DMS114 treated with DMSO at 0.1 percent for 48 hours (cell line): ENCODE measurements around the gene SYNPR.
A peak's percentile ranks its signal among the peaks of the same experiment; 100 is the strongest.

ENCODE experiments used
- DNase-seq: peaks from one replicate; lab custom pipeline; 2025; ENCODE audit not compliant: unreplicated experiment; lab: John Stamatoyannopoulos, UW

Gene SYNPR

GRCh38 chr3:63303238-63303637 lies 25.1 kb downstream of the SYNPR start:
- no peak for DNase-seq

- no peak for DNase-seq
Measured at GRCh38 chr3:63304421-63304820, 26.3 kb downstream of the SYNPR start.

GRCh38 chr3:63308072-63308471 lies 30.0 kb downstream of the SYNPR start:
- no peak for DNase-seq

GRCh38 chr3:63309768-63310167 lies 31.7 kb downstream of the SYNPR start:
- DNase-seq = no peak

- no peak for DNase-seq
Measured at GRCh38 chr3:63323766-63324165, 45.7 kb downstream of the SYNPR start.

- DNase-seq = no peak
Measured at GRCh38 chr3:63324621-63325020, 46.5 kb downstream of the SYNPR start.

- no peak for DNase-seq
Measured at GRCh38 chr3:63325386-63325785, 47.3 kb downstream of the SYNPR start.

GRCh38 chr3:63328365-63328764 lies 50.3 kb downstream of the SYNPR start:
- no peak for DNase-seq

- DNase-seq = no peak
Measured at GRCh38 chr3:63331520-63331919, 53.4 kb downstream of the SYNPR start.

- DNase-seq = no peak
Measured at GRCh38 chr3:63333815-63334214, 55.7 kb downstream of the SYNPR start.

- no peak for DNase-seq
Measured at GRCh38 chr3:63338351-63338750, 60.2 kb downstream of the SYNPR start.

GRCh38 chr3:63343674-63344073 lies 65.6 kb downstream of the SYNPR start:
- DNase-seq = no peak

- no peak for DNase-seq
Measured at GRCh38 chr3:63344661-63345060, 66.6 kb downstream of the SYNPR start.

- peak; percentile 16 for DNase-seq
Measured at GRCh38 chr3:63349583-63350573, 71.8 kb downstream of the SYNPR start.

GRCh38 chr3:63351159-63352007 lies 73.3 kb downstream of the SYNPR start:
- peak; percentile 37 for DNase-seq

GRCh38 chr3:63352008-63352279 lies 73.8 kb downstream of the SYNPR start:
- DNase-seq = no peak

- no peak for DNase-seq
Measured at GRCh38 chr3:63353383-63353782, 75.3 kb downstream of the SYNPR start.

- DNase-seq = no peak
Measured at GRCh38 chr3:63354160-63354559, 76.1 kb downstream of the SYNPR start.

GRCh38 chr3:63355809-63356208 lies 77.7 kb downstream of the SYNPR start:
- DNase-seq = no peak

GRCh38 chr3:63364495-63364894 lies 86.4 kb downstream of the SYNPR start:
- DNase-seq = no peak

- DNase-seq = no peak
Measured at GRCh38 chr3:63364910-63365309, 86.8 kb downstream of the SYNPR start.

- DNase-seq = no peak
Measured at GRCh38 chr3:63365671-63366070, 87.6 kb downstream of the SYNPR start.
